ENCODE data around the gene SLC25A52. TPM values are rescaled to one million over a fixed set of nuclear protein-coding genes. Genes with fewer than 3 reads are reported as not detected.
"Not testable (repeated sequence)": the region's sequence is repeated elsewhere in the genome, so short reads cannot be mapped to it uniquely, and the experiment has no call there.

Gene SLC25A52, protein sequence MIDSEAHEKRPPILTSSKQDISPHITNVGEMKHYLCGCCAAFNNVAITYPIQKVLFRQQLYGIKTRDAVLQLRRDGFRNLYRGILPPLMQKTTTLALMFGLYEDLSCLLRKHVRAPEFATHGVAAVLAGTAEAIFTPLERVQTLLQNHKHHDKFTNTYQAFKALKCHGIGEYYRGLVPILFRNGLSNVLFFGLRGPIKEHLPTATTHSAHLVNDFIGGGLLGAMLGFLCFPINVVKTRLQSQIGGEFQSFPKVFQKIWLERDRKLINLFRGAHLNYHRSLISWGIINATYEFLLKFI
- not detected in 2 replicates for total RNA-seq (2021)
- long read RNA-seq = 0 reads

DNA sequence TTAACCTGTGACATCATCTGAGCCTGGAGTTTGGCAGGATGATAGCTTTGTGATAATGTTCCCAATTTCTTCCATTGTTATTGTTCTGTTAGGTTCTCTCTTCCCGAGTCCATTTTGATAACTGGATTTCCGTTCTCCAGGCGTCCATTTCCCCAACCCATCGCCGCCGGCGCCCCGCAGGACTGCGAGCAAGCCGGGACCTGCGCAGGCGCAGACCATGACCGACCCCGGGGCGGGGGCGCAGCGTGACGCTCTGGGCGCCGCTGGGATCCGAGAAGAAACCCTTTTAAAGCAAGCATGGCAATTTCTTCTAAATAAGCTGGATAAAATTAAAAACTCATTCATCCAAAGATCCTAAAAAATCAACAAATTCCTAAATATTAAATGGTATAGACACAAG lies at the start of gene SLC25A52:
TSS of gene SLC25A52 (minus strand) at position 186 of the 400 bp plus-strand sequence. CDS start 219 bp downstream, outside the sequence.
- Histone ChIP-seq H3K4me2 (ENCODE audit: insufficient read depth, insufficient read length, low read length) (no peak within 1 kb of the TSS), H3K27me3 (ENCODE audit: insufficient read depth, low read length) (no peaks in the 10 kb centered on the region), H2AFZ (ENCODE audit: low read length) (no peak within 1 kb of the TSS), H3K9me3 (ENCODE audit: control insufficient read depth, low read depth, low read length) (no peaks in the 10 kb centered on the region), H3K23me2 (ENCODE audit: insufficient read length, low read depth, low read length, poor library complexity, severe bottlenecking) (no peaks in the 10 kb centered on the region), H4K91ac (ENCODE audit: insufficient read length, low read depth, low read length) (no peak within 1 kb of the TSS), H4K8ac (replicated peaks; ENCODE audit: insufficient read length, low read depth, low read length) (no peak within 1 kb of the TSS), H3K56ac (ENCODE audit: insufficient read length, low read depth, low read length) (no peak within 1 kb of the TSS), H2BK5ac (ENCODE audit: insufficient read length, low read length) (no peak within 1 kb of the TSS), H4K5ac (ENCODE audit: insufficient read length, low read depth, low read length) (no peak within 1 kb of the TSS), H3K14ac (ENCODE audit: insufficient read depth, low read length) (no peak within 1 kb of the TSS), H3K79me1 (ENCODE audit: insufficient read depth, low read depth, low read length, poor library complexity, severe bottlenecking) (no peaks in the 10 kb centered on the region), H3K23ac (ENCODE audit: insufficient read length, low read depth, low read length) (no peak within 1 kb of the TSS), H3K27ac (ENCODE audit: insufficient read length, low read depth, low read length) (no peak within 1 kb of the TSS), H3T11ph (ENCODE audit: low read length) (no peak within 1 kb of the TSS), H2AK5ac (ENCODE audit: insufficient read length, low read length) (no peak within 1 kb of the TSS), H2BK15ac (ENCODE audit: low read depth, low read length) (no peak within 1 kb of the TSS), H4K20me1 (ENCODE audit: control insufficient read depth, insufficient read depth, insufficient read length) (no peaks in the 10 kb centered on the region), H3K79me2 (ENCODE audit: insufficient read depth, low read length) (no peaks in the 10 kb centered on the region), H3K18ac (ENCODE audit: insufficient read length, low read depth, low read length) (no peak within 1 kb of the TSS), H3K9ac (ENCODE audit: extremely low read depth, insufficient read length, low read length) (no peak within 1 kb of the TSS), H2BK120ac (ENCODE audit: low read depth, low read length, poor library complexity, severe bottlenecking) (no peak within 1 kb of the TSS), H2BK20ac (ENCODE audit: low read depth, low read length, poor library complexity, severe bottlenecking) (no peak within 1 kb of the TSS), H3K4ac (ENCODE audit: low read depth, low read length) (no peak within 1 kb of the TSS), H2BK12ac (ENCODE audit: insufficient read length, low read depth, low read length) (no peak within 1 kb of the TSS), H3K4me1 (ENCODE audit: insufficient read depth, low read length) (no peaks in the 10 kb centered on the region; the same call in 1 of the 2 replicates)
- Mint-ChIP-seq H3K36me3 (ENCODE audit: insufficient read depth in 1 of 3, low read depth in 3 of 3) (peaks cover 0 to 1% (median 0%) of the 10 kb centered on the region in 3 experiments; a peak in 1 of 7 replicates), H3K4me3 (no peak within 1 kb of the TSS), H3K4me1 (peaks cover 0 to 8% of the 10 kb centered on the region in 2 experiments; a peak in 2 of 4 replicates), H3K27ac (peak within 1 kb of the TSS in 1 of 3 experiments; percentile 55; a peak in 1 of 7 replicates), H3K27me3 (ENCODE audit: low read depth) (no peaks in the 10 kb centered on the region), H3K9me3 (no peaks in the 10 kb centered on the region; a peak in 2 of 5 replicates)
- no CpG with 5 or more reads among the region's 21 CpGs for WGBS (ENCODE audit: extremely low coverage, insufficient read length, low lambda C conversion rate)
- no peak for DNase-seq
- no peak for TF ChIP-seq CTCF (conservative IDR thresholded peaks at IDR 0.05)

DNA sequence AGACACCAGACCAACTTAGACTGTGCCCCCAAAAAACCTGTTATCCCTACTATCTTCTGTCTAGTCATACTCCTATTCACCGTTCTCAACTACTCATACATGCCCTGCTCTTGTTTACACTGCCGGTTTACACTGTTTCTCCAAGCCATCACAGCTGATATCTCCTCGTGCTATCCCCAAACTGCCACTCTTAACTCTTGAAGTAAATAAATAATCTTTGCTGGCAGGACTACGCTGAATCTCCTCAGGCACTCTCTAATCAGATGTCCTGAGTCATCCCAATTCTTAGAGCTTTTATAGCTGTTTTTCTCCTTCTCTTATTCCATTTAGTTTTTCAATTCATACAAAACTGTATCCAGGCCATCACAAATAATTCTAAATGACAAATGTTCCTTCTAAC lies 48.4 kb upstream of the SLC25A52 start:
- H4K8ac ChIP-seq (replicated peaks; ENCODE audit: insufficient read length, low read depth, low read length); H3K79me2 ChIP-seq (ENCODE audit: insufficient read depth, low read length); H3K9me3 ChIP-seq (ENCODE audit: control insufficient read depth, low read depth, low read length); H3K27ac Mint-ChIP-seq; H3K4me1 ChIP-seq (ENCODE audit: insufficient read depth, low read length); H3K18ac ChIP-seq (ENCODE audit: insufficient read length, low read depth, low read length); H3K4me2 ChIP-seq (ENCODE audit: insufficient read depth, insufficient read length, low read length); H2BK120ac ChIP-seq (ENCODE audit: low read depth, low read length, poor library complexity, severe bottlenecking); H3K4ac ChIP-seq (ENCODE audit: low read depth, low read length); H2BK15ac ChIP-seq (ENCODE audit: low read depth, low read length); H3K23ac ChIP-seq (ENCODE audit: insufficient read length, low read depth, low read length); DNase-seq; H4K5ac ChIP-seq (ENCODE audit: insufficient read length, low read depth, low read length); H2AFZ ChIP-seq (ENCODE audit: low read length); H3K36me3 Mint-ChIP-seq (ENCODE audit: insufficient read depth in 1 of 3, low read depth in 3 of 3); H3K14ac ChIP-seq (ENCODE audit: insufficient read depth, low read length); H2BK5ac ChIP-seq (ENCODE audit: insufficient read length, low read length); H3K56ac ChIP-seq (ENCODE audit: insufficient read length, low read depth, low read length); H3K27me3 ChIP-seq (ENCODE audit: insufficient read depth, low read length); H3K9me3 Mint-ChIP-seq; H3K79me1 ChIP-seq (ENCODE audit: insufficient read depth, low read depth, low read length, poor library complexity, severe bottlenecking); H3K4me3 Mint-ChIP-seq; H2BK20ac ChIP-seq (ENCODE audit: low read depth, low read length, poor library complexity, severe bottlenecking); H3K27ac ChIP-seq (ENCODE audit: insufficient read length, low read depth, low read length); H3K9ac ChIP-seq (ENCODE audit: extremely low read depth, insufficient read length, low read length); H3T11ph ChIP-seq (ENCODE audit: low read length); H3K27me3 Mint-ChIP-seq (ENCODE audit: low read depth); H4K91ac ChIP-seq (ENCODE audit: insufficient read length, low read depth, low read length); H2BK12ac ChIP-seq (ENCODE audit: insufficient read length, low read depth, low read length); H2AK5ac ChIP-seq (ENCODE audit: insufficient read length, low read length); H4K20me1 ChIP-seq (ENCODE audit: control insufficient read depth, insufficient read depth, insufficient read length); H3K23me2 ChIP-seq (ENCODE audit: insufficient read length, low read depth, low read length, poor library complexity, severe bottlenecking): not testable (repeated sequence)
- peaks cover 26 to 27% of the 10 kb centered on the region in 2 experiments; a peak in 3 of 4 replicates for H3K4me1 Mint-ChIP-seq
- WGBS (ENCODE audit: extremely low coverage, insufficient read length, low lambda C conversion rate) = no CpG with 5 or more reads among the region's 4 CpGs
